GM21717 (cell line): ENCODE data around the gene HCK.

Experiments
- ATAC-seq: cut with Tn5 transposase; IDR thresholded peaks from one replicate; pipeline ENCODE4 v1.9.1; 2021; ENCODE audit warnings: mild to moderate bottlenecking, moderate library complexity; ENCODE audit not compliant: unreplicated experiment

HCK gene

DNA sequence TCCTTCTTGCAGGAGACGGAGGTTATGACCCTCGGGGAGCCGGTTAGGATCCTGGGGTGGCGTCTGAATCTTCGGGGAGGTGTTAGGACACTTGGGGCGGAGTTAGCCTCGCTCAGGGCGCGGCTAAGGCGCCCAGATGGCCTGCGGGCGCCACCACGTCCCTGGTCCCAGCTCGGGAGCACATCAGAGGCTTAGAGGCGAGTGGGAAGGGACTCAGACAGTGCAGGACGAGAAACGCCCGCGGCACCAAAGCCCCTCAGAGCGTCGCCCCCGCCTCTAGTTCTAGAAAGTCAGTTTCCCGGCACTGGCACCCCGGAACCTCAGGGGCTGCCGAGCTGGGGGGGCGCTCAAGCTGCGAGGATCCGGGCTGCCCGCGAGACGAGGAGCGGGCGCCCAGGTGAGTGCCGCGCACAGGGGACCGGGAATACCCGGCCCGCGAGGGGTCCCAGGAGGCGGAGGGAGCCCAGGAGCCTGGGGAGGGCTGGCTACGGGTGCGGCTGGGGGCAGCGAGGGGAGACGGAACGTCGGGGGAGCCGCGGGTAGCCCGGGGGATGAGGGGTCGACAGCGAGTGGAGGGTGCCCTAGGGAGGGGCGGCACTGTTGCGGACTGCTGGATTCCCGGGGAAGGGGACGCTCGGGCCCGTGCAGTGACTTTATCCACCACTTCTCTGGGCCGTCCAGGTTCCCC, at the start of gene HCK:
TSS of gene HCK (plus strand) at position 153 of the 688 bp plus-strand sequence.
- ATAC-seq: no peak

DNA sequence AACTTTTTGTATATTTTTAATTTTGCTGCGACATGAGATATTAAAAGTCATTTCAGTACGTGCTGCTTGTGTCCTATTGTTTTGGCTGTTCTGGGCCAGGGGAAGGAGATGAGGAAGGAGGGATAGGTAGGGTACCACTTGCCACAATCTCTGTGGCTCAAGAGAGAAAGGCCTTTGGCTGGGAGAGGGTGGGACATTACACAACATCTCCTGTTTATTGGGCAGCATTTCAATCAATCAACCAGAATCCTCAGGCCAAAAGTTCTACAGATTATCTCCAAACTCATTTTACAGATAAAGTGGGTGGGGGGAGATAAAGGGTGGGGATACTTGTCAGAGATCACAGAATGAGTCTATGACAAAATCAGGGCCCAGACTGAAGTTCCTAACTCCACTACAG, 48.7 kb upstream of the HCK start:
- ATAC-seq: no peak

DNA sequence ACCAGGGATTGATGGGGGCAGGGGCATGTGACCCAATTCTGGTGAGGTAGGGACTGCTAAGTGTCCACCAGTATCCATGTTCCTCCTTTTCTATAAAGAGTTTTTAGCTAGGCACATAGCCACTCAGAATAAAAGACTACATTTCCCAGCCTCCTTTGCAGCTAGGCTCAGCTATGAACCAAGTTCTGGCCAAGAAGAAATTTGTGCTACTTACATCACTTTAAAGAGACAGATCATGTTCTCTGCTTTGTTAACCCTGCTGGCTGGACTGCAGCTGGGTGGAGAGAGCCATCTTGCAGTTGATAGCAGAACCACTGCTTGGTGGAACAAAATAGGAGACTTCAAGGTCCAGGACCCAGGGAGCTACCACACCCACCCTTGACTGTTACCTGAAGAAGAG, 47.1 kb upstream of the HCK start:
- no peak for ATAC-seq

DNA sequence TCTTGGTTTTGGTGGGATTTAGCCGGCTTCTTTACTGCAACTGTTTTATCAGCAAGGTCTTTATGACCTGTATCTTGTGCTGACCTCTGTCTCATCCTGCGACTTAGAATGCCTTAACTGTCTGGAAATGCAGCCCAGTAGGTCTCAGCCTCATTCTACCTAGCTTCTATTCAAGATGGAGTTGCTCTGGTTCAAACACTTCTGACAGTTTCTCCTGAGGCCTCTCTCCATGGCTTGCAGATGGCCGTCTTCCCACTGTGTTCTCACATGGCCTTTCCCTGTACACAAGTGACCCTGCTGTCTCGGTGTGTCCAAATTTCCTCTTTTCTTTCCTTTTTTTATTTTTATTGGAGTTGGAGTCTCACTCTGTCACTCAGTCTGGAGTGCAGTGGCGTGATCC, 46.0 kb upstream of the HCK start:
- ATAC-seq: no peak

DNA sequence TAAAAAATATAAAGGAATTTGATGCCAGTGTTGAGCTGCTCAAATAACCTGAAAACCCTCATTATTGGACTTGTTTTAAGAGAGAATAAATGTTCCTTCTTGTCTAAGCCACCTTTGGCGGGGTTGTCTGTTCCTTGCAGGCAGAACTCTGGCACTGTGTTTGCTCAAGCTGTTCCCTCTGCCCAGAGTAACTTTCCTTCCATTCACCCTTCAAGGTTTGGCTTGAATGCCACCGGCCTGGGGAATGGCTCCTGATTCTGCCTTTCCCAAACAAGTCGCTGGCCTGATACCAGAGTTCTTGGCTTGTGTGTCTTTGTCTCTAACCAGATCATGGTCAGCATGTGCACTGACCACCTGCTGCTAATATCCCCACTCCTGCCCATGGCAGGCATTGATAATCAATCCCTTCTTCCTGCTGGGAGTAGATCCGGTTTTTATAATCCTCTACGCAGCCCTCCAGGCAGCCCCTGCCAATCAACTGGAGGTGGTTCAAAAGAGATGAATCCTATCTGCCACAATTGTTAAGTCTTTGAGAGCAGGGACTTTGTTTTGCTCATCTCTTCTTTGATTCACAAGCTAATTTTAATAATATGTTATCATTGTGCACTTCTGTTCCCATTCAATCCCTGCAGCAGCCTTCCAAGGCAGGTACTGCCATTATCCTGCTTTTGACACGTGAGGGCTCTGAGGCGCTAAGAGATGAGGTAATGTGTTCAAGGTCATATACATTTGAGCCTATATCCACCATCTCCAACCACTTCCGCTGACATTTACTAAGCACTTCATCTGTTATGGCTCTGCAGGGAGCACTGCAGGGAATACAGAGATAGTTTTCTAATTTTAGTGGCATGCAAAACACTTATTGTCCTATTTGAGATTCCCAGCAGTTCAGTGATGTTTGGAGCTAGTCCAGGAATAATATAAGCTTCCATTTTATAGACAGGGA, 44.9 kb upstream of the HCK start:
- no peak for ATAC-seq

DNA sequence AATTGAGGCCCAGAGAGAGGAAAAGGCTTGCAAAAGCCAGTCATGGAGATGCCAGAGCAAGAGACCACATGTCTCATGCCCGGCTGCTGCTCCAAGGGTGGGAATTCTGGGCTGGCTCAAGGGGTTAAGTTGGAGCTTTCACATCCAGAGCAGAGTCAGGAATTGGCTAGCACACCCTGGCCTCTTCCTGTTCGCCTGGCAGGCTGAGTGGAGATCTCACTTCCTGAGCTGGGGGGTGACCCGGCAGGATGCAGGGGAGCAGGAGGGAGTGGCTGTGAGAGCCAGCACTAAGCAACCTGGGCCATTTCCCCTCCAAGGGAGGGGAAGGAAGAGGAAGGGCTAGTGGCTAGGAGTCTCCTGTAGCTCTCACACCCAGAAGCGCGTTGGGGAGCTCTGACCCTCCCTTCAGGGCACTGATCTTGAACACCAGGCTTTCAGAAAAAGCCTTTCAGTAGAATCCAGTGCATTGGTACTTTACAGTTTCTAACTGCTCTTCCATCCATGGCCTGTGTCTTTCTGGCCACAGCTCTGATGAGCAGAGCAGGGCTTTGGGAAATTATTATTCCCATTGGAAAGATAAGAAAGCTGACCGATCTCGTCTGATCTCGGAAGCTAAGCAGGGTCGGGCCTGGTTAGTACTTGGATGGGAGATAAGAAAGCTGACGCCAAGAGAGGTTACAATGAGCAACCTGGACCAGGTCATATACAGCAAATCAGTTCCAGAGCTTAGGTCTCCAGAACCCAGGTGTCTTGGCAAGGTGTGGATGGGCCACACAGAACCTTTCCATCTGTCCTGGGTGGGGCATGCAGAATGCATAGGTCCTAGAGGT, 44.0 kb upstream of the HCK start:
- ATAC-seq: no peak

DNA sequence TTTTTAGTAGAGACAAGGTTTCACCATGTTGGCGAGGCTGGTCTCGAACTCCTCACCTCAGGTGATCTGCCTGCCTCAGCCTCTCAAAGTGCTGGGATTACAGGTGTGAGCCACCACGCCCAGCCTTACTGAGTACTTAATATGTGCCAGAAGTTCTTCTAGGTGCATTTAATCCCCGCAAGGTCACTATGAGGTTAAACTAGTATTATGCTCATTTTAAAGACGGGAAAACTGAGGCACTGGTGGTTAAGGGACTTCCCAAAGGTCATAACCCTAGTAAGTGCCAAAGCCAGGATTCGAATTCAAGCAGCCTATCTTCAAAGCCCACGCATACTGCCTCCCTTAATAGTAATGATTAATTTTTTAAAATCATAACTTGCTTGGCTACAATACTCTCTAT, 42.5 kb upstream of the HCK start:
- ATAC-seq: no peak

DNA sequence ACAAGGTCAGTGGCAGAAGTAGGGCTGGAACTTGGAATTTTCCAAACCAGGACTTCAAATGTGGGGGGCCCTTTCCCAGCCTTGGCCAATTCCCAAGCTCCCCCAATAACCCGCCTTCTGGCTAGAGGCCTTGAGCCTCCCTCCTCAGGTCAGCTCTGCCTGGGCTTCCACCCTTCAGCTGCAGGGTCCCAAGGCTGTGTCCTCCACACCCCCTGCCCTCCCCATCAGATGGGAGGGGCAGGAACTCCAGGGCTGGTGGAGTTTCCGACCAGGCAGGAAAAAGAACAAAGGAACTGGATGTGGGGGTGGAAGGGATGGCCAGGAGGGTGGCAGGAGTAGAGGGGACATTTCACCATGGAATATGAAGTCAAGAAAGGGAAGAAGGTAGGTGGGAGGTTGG, 41.9 kb upstream of the HCK start, which contains the start of gene CCM2L:
TSS of gene CCM2L (plus strand) at position 338 of the 400 bp plus-strand sequence. CDS start at position 355, 17 bp downstream.
- ATAC-seq: no peak

DNA sequence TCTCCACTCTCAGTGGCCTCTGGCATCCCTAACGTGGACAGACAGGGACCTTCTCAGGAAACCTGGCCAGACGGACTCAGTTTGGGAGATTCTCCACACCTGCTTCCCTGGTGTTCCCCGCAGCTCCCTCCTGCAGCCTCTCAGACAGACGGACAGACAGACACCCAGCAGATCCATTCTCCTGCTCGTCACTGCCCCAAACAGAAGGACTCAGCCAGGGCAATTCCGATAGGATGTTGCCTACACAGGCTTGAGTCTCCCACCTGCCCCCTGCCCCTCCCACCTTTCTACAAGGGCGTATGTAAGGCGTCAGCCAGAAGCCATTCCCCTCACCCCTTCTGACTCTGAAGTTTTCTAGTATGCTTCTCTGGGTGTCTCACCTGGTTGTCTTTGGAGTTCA, 41.4 kb upstream of the HCK start:
- ATAC-seq: no peak

DNA sequence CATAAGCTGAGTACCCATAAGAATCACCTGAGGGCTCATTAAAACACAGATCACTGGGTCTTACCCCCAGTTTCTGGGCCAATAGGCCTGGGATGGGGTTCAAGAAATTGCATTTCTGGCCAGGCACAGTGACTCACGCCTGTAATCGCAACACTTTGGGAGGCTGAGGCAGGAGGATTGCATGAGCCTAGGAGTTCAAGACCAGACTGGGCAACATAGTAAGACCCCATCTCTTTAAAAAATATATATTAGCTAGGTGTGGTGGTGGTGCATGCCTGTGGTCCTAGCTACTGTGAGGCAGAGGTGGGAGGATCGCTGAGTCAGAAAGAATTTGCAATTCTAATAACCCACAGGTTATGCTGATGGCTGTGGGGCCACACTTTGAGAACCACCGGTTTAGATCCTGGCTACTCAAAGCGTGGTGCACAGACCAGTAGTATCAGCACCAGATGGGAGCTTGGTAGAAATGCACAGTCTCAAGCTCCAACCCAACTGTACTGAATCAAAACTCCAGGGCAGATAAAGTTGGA, 39.8 kb upstream of the HCK start:
- no peak for ATAC-seq

DNA sequence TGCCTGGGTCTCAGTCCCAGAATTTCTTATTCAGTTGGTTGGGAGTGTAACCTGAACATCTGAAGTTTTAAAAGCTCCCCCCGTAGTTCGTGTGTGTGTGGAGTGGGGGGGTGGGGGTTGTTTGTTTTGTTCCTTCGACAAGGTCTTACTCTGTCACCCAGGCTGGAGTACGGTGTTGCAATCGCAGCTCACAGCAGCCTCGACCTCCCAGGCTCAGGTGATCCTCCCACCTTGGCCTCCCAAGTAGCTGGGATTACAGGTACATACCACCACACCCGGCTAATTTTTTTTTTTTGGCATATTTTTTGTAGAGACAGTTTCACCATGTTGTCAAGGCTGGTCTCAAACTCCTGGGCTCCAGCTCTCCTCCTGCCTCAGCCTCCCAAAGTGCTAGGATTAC, 38.7 kb upstream of the HCK start:
- ATAC-seq: no peak

DNA sequence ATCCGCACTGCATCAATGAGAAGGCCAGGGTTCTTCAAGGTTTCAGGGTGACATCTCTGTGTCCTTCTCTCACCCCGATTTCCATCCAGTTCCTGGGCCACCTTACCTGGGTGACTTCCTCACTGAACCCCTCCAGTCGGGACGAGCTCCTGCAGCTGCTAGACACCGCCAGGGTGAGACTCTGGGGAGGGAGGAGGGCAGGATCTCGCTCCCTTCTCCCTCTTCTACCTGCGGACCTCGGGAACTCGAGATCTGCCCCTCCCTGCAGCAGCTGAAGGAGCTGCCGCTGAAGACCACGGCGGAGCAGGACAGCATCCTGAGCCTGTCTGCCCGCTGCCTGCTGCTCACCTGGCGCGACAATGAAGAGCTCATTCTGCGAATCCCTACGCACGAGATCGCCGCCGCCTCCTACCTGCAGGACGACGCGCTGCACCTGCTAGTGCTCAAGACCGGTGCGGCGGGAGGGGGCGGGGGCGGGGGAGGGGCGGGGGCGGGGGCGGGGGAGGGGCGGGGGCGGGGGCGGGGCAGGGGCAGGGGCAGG, 34.3 kb upstream of the HCK start:
- ATAC-seq: no peak

DNA sequence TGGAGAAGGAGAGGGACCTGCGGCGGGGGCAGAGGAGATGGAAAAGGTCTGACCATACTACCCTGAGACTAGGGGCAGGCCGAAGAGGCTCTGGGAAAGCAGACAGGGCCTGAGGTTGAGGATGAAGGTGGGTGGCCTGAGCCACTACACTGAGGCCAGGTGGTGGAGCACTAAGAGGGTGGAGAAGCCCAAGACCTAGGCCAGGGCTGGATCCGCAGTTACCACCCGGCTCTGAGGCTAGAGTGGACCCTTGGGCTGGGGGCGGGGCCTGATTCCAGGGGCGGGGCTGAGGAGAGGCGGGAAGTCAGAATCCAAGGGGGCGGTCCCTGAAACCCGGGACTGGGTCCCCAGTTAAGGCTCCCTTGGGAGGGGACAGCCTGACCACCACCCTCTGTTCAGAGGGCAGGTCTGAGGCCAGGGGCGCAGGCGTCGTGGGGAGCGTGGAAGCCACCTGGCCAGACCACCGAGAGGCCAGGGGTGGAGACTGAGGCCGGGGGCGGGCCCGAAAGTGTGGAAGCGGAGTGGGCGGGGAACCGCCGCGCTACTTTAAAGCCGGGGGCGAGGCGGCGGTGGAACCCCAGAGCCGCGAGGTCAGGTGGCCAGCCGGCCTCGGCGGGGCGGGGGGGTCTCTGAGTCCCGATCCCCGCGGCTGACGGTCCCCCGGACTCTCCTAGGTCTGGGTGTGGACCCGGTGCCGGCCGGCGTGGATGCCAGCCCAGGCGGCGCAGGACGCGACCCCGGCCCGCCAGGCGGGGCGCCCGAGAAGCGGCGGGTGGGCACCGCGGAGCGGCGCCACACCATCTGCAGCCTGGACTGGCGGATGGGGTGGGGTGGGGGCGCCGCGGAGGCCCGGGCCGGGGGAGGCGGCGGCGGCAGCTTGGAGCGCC, 33.5 kb upstream of the HCK start:
- no peak for ATAC-seq

DNA sequence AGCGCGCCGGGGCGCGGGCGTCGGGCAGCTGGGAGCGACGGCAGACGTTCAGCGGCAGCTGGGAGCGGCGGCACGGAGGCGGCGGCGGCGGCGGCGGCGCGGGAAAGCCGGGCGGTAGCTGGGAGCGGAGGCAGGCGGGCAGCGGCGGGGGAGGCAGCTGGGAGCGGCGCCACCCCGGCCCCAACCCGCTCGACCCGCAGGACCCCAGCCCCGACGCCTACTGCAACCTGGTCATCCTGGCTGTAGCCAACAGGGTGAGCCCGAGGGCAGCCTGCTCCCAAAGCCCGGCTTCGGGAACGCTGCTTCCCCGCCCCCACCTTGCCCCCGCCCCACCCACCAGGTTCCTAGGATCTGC, 32.9 kb upstream of the HCK start:
- no peak for ATAC-seq

DNA sequence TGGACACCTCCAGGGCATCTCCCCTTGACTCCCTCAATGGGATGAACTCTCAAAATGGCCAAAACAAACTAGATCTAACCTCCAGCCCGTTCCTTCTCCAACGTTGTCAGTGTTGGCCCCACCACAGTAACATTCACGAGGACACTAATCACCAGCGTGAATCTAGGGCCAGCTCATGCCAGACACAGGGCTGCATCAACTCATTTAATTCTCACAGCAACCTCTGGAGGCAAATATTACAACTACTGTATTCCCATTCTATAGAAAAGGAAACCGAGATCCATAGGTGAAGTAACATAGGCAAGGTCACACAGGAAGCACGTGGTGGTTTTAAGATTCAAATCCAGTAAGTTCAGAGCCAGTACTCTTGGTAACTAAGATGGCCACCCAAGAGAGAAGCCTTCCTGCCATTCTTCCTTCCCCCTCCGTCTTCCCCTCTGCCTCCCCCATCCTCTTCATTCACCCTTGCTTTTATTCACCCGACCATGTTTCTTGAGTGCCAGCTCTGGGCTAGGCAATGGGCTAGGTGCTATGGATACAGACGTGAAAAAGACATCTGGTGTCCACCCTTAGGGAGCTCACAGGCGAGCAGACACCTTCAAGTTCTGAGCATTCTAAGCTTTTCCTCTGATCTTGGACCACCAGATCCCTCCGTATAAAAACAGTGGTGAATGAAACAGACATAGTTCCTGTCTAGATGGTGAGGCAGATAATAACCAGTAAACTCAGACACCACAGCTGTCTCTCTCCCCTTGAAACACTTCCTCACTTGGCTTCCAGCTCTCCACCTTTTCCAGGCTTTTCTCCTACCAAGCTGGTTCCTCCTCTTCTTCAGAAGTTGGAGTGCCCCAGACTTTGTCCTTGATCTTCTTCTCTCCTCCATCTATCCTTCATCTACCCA, 32.2 kb upstream of the HCK start:
- no peak for ATAC-seq

DNA sequence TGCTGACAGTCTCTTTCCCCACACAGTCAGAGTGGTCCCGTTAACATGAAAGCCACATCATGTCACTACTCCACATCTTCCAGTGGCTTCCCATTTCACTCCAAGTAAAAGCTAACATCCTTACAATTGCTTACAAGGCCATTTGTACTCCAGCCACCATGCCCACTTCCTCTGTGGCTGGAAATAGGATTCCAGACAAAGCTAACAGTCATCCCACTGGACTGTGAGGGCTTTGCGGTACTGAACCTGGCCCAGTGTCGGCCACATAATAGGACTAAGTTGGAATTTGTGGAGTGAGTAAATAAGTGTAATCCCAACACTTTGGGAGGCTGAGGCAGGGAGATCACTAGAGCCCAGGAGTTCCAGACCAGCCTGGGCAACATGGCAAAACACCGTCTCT, 31.0 kb upstream of the HCK start:
- no peak for ATAC-seq

DNA sequence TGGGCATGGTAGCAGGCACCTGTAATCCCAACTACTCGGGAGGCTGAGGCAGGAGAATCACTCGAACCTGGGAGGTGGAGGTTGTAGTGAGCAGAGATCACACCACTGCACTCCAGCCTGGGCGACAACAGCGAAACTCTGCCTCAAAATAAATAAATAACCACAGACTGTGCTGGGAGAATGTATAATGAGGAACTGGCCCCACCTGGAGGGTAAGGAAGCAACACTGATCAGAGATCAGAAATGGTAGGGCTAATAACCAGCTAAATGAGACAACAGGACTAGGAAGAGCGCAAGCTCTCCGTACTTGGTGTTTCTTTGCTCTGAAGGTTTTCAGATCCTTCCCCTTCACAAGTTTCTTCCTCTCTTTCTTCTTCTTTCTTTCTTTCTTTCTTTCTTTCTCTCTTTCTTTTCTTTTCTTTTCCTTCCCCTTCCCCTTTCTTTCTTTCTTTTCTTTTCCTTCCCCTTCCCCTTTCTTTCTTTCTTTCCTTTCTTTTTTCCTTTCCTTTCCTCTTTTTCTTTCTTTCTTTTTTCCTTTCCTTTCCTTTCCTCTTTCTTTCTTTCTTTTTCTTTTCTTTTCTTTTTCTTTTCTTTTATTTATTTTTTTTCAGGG, 27.3 kb upstream of the HCK start:
- no peak for ATAC-seq

DNA sequence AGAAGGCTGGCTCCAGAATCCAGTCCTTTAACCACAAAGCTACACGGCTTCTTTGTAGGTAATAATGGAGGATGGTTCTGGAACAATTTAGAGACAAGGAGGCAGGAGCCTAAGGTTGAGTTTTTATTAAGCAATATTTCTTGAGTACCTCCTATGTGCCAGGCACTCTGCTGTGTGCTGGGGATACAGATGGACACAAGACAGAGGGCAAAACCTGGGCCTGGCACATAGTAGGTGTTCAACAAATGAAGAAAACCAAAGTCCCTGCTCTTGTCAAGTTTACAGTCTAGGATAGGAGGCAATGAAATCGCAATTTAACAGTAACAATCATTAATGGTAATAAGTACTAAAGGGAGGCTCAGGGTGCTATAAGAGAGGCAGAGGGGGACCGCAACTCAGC, 24.4 kb upstream of the HCK start:
- no peak for ATAC-seq
